Activated CD4-positive, alpha-beta T cell treated with anti-CD3 and anti-CD28 coated beads, Interleukin-2, amount 50 U/mL, for 16 hours (primary cell): ENCODE results near the gene RMDN2.
A peak's percentile ranks its signal among the peaks of the same experiment; 100 is the strongest.
"Not testable (repeated sequence)": the region's sequence is repeated elsewhere in the genome, so short reads cannot be mapped to it uniquely, and the experiment has no call there.

Experiments
- DNase-seq: peaks from one replicate; pipeline ENCODE4 v3.0.0-alpha.2; 2020

Gene RMDN2

DNA sequence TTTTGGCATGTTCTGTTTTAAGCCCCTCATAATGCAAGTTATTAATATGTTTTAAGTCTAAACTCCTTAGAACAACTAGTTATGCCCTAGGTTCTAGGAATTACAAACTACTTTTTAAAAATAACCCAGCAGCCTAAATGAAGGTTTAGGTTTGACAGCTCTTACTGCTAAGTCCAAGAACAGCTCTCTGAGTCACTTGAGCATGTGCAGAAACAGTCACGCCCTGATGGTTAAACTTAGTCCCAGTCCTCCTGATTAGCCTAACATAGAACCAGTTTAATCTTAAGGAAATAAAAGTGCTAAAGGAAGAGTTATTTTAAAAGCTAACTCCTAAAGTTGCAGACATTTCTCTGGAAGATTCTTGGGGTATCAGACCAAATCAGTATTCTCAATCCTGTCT lies 72.5 kb downstream of the RMDN2 start:
- DNase-seq, result no peak

DNA sequence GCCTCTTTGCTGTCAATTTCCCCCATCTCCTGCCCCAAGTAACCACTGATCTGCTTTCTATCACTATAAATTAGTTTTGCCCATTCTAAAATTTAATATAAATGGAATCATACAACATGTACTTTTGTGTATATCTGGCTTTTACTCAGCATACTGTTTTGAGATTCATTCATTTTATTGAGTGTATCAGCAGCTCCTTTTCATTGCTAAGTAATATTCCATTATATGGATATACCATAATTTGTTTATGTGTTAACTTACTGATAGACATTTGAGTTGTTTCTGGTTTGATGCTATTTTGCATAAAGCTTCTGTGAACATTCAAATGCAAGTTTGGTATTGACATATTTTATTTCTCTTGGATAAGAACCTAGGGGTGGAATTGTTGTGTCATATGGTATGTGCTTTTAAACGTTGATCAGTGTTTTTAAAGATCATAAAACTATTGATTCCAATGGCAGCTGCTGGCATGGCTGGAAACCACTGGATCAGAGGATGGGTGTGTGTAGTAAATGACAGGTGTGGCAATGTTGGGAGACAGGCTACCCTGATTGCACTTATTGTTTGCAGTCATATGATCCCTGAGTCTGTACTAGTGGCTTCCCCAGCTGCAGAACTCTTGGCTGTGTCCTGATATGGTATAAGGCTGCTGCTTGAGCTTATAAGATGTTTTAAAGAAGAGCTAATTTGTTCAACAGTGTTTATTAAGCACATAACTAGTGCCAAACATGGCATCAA lies 75.6 kb downstream of the RMDN2 start:
- no peak for DNase-seq

DNA sequence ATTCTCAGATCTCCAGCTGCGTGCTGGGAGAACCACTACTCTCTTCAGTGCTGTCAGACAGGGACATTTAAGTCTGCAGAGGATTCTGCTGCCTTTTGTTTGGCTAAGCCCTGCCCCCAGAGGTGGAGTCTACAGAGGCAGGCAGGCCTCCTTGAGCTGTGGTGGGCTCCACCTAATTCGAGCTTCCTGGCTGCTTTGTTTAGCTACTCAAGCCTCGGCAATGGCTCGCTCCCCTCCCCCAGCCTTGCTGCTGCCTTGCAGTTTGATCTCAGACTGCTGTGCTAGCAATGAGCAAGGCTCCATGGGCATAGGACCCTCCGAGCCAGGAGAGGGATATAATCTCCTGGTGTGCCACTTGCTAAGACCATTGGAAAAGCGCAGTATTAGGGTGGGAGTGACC lies 85.1 kb downstream of the RMDN2 start:
- DNase-seq, result not testable (repeated sequence)

DNA sequence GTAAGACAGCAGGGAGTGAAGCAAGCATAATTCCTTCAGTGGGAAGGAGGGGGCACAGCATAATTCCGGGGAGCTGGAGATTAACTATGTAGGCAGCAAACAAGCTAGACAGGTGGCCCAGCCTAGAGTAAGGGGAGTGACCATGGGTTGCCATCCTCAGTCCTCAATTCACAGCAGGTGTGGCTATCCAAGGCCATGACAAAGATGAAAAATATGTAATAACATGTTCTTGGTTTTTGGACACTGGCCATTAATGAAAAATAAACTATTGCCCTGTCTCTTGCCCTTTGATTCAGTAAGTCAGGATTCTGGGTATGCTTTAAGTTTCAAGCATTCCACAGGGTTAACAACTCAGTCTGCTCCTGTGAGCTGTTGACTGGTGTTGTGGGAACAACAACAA lies 85.9 kb downstream of the RMDN2 start:
- DNase-seq, result no peak

DNA sequence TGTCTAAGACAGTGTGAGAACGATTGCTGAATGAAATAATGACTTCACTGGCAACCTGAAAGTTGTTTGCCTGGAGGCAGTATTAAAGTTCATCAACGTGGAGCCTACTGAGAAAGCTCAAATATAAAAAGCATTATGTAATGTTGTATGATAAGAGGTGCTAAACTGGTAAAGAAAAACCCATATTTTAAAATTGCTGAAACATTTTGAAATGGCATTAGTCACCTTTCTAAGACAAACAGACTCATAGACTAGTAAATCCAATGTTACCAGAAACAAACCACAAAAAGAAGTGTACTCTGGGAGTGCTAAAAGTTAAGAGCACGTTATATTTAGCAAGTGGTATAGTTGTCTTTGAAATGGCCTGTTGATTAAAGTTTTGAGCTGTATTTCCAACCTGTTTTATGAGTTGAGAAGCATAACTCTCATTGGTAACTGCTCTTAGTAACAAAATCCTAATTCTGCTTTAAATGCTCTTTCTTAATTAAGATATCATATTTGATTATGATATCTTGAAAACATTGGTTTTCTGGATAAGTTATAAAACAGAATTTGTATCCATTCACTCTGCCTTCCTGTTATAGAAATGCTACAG lies 88.2 kb downstream of the RMDN2 start:
- DNase-seq, result no peak

DNA sequence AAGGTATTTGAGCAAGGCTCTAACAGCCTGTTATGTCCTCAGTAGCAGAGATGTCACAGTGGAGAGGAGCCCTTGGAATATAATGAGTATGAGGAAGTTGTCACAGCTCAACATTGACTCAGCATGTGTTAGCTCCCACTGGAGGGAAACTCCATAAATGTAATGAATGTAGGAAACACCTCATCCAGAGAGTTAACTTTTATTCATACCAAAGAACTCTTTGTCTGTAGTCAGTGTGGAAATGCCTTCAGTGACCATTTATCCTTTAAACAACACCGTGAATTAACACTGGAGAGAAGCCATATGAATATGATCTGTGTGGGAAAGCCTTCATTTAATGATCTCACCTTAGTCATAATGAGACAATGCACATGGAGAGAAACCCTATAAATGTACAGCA lies 91.1 kb downstream of the RMDN2 start:
- no peak for DNase-seq

DNA sequence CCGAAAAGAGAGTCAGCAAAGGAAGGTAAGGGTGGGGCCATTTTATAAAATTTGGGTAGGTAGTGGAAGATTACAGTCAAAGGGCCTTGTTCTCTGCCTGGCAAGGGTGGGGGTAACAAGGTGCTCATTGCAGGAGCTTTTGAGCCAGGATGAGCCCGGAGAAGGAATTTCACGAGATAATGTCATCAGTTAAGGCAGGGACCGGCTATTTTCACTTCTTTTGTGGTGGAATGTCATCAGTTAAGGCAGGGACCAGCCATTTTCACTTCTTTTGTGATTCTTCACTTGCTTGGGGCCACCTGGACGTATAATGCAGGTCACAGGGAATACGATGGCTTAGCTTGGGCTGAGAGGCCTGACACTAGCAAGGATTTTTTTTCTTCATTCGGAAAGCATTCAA lies 92.7 kb downstream of the RMDN2 start:
- DNase-seq, result no peak

DNA sequence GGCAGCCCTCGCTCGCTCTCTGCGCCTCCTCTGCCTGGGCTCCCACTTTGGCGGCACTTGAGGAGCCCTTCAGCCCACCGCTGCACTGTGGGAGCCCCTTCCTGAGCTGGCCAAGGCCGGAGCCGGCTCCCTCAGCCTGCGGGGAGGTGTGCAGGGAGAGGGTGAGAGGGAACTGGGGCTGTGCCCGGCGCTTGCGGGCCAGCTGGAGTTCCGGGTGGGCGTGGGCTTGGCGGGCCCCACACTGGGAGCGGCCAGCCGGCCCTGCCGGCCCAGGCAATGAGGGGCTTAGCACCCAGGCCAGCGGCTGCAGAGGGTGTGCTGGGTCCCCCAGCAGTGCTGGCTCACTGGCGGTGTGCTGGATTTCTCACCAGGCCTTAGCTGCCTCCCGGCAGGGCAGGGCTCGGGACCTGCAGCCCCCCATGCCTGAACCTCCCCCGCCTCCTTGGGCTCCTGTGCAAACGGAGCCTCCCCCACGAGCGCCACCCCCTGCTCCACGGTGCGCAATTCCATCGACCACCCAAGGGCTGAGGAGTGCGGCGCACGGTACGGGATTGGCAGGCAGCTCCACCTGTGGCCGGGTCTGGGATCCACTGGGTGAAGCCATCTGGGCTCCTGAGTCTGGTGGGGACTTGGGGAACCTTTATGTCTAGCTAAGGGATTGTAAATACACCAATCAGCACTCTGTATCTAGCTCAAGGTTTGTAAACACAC lies 95.4 kb downstream of the RMDN2 start:
- DNase-seq, result not testable (repeated sequence)

DNA sequence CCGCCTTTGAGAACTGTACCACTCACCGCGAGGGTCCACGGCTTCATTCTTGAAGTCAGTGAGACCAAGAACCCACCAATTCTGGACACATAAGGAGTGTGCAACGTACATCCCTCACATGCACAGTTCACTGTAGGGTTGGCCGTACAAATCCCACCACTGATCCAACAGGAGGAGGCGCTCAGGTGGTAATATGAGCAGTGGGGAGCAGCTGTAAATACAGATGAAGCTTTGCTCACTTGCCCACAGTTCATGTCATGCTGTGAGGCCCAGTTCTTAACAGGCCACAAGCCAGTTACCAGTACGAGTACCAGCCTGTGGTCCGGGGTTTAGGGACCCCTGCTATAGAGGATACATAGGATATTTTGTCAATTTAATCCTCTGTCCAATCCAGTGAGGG lies 96.5 kb downstream of the RMDN2 start:
- DNase-seq, result no peak

DNA sequence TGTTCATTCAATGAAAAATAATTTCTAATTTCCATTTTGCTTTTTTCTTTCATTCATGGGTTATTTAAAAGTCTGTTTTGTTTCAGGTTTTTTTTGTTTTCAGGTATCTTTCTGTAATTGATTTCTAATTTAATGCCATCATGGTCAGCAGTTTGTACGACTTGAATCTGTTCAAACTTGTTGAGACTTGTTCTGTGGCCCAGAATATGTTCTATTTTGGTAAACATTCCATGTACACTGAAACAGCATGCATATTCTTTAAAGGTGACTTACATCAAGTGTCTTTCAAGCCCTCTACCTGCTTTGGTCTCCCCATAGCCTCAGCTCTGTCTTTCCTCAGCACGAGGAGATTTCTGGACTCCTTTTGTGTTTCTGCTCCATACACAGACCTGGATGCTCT lies 101.8 kb downstream of the RMDN2 start:
- DNase-seq, result no peak

DNA sequence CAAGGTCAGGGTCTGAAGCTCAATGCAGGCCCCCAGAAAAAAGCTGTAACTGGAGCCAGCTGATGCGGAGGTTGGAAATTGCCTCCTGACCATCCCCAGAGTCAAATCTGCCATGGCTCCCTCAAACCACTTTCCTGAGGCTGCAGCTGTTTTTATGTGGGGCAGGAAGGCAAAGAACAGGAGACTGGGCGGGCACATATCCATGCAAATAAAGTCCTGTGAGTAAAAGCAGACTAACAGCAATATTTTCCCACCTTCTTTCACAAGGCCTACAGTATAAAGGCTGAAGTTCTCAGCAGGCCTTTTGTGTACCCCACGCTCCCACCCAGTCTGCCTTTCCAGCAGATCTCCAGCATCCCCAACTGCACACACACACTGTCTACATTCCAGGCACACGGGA lies 103.7 kb downstream of the RMDN2 start:
- no peak for DNase-seq

DNA sequence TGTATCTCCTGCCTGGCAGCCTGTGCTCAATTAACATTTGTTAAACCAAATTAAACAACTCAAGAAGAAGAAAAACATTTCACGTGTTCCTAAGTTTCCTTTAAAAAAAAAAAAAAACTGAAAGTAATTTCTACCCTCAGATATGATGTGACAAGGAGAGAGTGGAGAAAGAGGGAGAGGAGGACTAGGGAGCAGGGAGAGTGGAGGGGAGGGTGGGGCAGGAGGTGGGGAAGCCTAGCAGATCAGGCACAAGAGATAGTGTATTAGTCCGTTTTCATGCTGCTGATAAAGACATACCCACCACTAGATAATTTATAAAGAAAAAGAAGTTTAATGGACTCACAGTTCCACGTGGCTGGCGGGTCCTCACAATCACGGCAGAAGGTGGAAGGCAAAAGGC lies 104.4 kb downstream of the RMDN2 start:
- DNase-seq, result no peak

DNA sequence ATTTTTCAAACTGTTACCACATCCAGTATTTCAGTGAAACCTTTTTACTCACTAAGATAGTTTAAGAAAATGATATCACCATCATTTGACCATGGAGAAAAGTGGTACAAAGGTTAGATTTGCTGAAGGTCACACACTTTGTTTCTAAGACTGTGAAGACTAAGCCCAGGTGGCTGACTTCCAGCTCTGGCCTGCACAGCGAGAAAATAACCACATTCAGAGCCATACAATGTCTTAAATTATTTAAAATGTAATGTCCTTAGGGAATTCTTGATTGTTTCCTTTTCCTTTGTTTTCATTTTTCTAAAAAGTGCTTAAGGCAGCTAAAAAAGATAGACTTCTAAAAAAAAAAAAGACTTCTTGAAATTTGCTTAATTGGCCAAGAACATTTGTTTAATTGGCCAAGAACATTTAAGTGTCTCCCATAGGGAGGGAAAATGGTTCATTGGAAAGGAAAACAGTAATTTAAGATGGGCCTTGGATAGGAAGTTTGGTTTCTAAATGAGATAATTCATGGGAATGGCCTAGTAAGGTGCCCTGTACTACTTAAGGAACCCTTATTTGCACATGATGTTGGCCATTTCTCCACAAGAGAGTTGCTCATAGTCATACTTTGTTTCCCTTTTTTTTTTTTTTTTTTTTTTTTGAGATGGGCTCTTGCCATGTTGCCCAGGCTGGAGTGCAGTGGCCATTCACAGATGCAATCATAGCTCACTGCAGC lies 105.7 kb downstream of the RMDN2 start:
- no peak for DNase-seq

DNA sequence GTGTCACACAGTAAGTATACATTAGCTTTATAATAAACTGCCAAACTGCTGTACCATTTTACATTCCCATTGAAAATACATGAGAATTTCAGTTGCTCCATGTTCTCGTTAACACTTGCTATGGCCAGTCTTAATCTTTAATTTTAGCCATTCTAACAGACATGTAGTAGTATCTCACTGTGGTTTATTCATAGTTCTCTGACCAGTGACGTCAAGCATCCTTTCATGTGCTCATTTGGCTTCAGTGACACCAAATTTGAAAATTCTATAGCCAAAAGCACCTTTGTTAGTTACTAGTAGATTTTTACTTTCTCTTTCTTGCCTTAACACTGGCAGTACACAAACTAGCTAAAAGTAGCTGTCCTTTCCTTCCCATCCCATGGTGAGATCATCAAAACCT lies 107.9 kb downstream of the RMDN2 start:
- no peak for DNase-seq

DNA sequence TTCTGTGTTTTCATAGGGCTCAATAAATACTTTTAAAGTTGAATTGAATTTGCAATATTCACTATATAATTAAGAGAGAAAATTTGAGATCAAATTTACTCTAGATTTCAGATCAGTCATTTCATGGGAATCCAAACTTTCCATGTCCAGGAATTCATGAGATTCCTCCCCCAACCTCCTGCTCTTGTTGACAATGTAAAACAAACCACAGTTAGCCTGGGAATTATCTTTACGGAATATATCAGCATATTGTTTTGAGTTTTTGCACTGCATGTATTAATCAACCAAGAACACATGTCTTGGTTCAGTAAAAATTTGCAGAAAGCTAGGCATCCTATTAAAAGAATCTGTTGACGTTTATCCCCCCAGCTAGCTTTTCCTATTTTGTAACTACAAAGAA lies 108.6 kb downstream of the RMDN2 start:
- no peak for DNase-seq

DNA sequence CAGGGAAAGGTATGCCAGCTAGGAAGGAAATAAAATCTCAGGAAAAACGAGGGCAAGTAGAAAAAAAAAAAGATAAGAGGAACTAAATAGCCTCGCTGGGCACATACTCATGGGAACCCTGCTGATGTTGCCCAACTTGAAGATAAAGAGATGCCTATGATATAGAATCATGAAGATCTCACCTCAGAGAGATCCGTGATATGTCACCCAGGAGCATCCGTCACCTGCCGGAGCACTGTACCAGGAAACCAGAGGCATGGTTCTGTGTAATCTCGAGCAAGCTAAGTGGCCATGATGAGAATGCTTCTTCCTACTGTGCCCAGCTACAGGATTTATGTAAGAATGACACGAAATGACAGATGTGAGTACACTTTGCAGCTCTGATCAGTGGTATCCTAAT lies 110.9 kb downstream of the RMDN2 start:
- no peak for DNase-seq

DNA sequence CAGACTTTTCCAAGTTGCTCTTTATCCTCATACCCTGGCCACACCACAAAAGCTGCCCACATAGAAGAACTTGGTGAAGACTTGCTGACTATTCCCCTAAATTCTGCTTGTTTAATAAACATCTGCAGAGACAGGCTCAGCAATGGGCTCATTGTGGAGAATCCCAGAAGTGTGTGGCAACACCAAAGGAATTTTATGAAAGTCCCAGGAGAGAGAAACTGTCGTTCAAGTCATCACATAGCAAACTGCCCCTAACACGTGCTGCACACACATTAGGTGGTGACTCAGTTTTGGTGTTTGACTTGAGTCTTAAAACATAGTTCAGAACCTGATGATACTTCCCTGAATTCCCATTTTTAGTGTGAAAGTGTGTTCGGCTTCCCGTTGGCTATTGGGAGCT lies 112.2 kb downstream of the RMDN2 start:
- DNase-seq, result no peak

DNA sequence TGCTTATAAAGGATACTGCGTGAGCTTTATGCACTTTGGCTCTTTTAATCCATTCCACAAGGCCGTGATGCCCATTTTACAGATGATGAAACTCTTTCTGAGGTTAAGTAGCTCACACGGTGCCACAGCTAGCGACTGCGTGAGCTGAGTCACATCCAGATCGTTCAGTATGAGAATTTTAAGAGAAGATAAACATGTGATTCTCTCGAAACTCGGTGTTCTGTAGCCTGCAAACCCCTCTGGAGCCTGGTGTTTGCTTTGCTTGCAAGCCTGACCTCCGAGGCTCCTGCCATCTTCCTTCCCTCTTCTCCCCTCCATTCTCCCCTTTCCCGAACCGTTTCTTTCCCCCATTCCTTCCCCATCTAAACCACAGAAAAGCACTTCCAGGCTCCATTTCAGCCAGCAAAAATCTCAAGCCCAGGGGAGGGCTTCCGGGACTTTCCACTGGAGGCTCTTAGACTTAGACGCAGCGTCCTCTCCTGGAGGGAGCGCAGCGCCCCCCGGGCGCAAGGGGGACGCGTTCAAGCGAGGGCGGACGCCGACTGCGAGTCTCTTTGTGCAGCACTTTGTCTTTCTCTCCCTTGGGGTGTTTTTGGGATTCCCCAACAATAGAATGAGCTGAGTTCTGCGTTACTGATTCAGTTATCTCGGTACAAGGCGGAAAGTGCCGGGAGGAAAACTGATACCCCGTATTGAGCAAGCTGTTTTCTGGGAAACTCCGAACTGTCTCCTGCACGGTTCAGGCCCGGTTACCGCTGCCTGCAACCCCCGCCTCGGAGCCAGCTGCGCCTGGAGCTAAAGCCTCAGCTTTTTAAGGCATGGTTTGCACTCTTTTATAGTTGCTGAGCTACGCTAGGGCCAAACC lies 112.9 kb downstream of the RMDN2 start:
- peak; percentile 85 for DNase-seq

DNA sequence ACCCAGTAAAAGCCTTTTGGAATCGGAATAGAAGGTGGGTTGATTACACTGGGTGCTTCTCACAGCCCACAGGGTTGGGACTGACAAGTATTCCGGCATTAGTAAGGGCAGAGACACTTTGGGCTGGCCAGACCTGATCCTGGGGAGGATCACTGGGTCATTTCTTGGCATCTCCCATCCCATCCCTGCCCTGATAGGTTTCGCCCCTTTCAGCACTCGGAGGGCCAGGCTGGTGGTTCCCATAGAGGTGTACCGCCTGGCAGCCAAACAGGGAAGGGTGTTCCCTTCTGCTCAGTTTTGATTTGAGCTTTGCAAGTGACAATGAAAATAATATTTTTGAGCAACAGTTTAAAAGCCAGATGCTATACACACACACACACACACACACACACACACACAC lies 113.6 kb downstream of the RMDN2 start:
- DNase-seq, result no peak

DNA sequence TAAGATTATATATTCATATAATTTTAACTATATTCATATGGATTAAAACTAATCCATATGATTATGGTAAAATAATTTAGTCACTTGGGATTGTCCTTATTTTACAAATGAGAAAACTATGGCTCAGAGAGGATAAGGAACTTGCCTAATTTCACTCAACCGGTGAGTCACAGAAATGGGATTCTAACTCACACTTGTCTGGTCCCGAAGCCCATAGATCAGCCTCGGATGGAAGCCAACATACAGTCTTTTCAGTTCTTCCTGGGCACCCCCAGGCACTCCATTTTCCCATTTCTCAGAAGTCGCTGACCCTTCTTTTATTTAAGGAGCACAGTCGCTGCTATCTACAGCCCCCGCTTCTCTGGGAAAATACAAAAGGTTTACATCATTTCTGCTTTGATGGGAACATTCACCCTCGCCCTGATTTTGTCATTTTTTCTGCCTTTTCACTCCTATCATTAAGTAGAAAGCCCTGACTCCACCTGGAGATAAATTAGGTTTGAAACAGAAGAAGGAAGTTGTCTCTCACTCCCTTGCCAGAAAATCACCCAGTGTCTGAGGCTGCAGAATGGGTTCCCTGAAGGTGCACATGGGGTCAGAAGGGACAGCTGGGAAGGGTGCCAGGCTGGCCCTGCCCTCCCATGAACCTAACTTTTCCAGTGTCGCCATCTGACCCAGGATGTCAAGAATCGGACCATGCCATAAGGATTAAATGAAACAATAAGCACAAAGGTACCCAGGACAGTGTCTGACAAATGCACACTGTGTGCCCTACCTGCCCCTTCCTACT lies 114.2 kb downstream of the RMDN2 start:
- no peak for DNase-seq

DNA sequence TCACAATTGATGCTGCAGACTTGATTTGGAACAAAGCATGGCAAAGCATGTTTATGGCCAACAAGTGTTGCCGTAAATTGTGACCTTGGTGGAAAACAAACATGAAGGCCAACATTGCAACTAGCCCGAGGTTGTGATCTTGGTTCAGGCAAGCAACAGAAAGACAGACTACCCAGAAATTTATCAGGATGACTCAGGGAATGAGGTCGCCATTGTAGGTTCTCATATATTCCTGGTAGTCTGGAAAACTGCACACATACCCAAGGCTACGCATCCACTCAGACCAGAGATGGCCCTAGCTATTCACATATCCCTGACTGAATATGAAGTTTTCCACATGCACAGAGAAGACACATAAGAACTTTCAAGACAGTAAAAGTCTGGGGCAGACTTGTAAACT lies 120.7 kb downstream of the RMDN2 start:
- DNase-seq, result no peak

DNA sequence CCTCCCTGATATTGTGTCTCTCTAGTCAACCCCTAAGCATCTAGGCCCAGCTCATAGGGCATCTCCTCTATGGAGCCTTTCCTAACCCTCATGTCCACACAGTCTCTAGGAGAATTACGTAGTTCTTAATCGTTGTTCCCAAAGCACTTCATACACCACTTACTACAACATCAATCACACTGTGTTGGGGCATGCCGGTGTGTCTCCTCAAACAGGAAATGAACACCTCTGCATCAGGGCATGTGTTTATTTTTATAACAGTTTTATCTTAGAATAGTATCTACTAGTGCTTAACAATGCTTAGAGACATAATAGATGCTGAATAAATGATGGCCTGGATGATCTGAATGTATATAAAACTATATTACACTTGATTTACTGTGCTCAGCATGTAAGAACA lies 131.1 kb downstream of the RMDN2 start:
- no peak for DNase-seq
